HEK293 (cell line): ENCODE measurements around the gene C9orf40.

Experiments used
- CTCF ChIA-PET: fragments of 350-600 bp; formaldehyde crosslinking; extraction: SDS; loops from one replicate; lab custom pipeline; 2021; ENCODE audit warnings: antibody characterized with exemption; lab: Yijun Ruan, JAX
- POLR2A ChIA-PET: fragments of 300-600 bp; formaldehyde crosslinking; extraction: SDS; loops from one replicate; lab custom pipeline; 2020; ENCODE audit warnings: antibody characterized with exemption, inconsistent platforms; lab: Yijun Ruan, JAX
- H3K27ac ChIP-seq: fragments of 200-500 bp; sonication (Bioruptor generic); 2 replicates; pipeline ENCODE4 v1.5.1; 2014; ENCODE audit warnings: low read depth, low read length, control low read depth, inconsistent platforms; ENCODE audit errors: extremely low read depth
- H3K36me3 ChIP-seq, 2 experiments: fragments of 200-500 bp in 1 of 2; sonication (Bioruptor generic) in 1 of 2; 1 replicate in 1 of 2; 2 replicates in 1 of 2; pipeline ENCODE4 v1.5.1; 2014 to 2017; ENCODE audit warnings: inconsistent platforms in 2 of 2, low read length in 2 of 2; ENCODE audit not compliant: control insufficient read depth in 2 of 2, insufficient read depth in 1 of 2
- H3K4me1 ChIP-seq: fragments of 200-500 bp; sonication (Bioruptor generic); 2 replicates; pipeline ENCODE4 v1.5.1; 2014; ENCODE audit warnings: mild to moderate bottlenecking, low read length, inconsistent platforms; ENCODE audit not compliant: control insufficient read depth, insufficient read depth
- H3K4me3 ChIP-seq: 2 replicates; pipeline ENCODE4 v1.5.1; 2011; ENCODE audit warnings: low read depth, mild to moderate bottlenecking, control low read depth, low read length, moderate library complexity
- H3K9me3 ChIP-seq: fragments of 200-500 bp; sonication (Bioruptor generic); 2 replicates; pipeline ENCODE4 v1.5.1; 2014; ENCODE audit warnings: low read depth, low read length, inconsistent platforms; ENCODE audit not compliant: control insufficient read depth, insufficient read depth
- GLI2 ChIP-seq: fragments of 450-650 bp; formaldehyde crosslinking; IDR thresholded peaks from 2 replicates; pipeline ENCODE4; 2017; ENCODE audit warnings: missing biosample characterization, missing genetic modification characterization, low read depth, borderline replicate concordance
- MEIS1 ChIP-seq: sonication (generic); formaldehyde crosslinking; IDR thresholded peaks from 2 replicates; pipeline ENCODE4 v1.8.1; 2022; ENCODE audit warnings: missing genetic modification reagents, mild to moderate bottlenecking, borderline replicate concordance
- ZBTB17 ChIP-seq: fragments of 450-650 bp; formaldehyde crosslinking; IDR thresholded peaks from 2 replicates; pipeline ENCODE4 v1.5.1; 2016; ENCODE audit warnings: missing biosample characterization, missing genetic modification characterization
- ZBTB8A ChIP-seq: fragments of 450-650 bp; formaldehyde crosslinking; IDR thresholded peaks from 2 replicates; pipeline ENCODE4 v1.5.1; 2016; ENCODE audit warnings: missing biosample characterization, missing genetic modification characterization
- ZEB2 ChIP-seq: fragments of 450-650 bp; formaldehyde crosslinking; IDR thresholded peaks from 2 replicates; pipeline ENCODE4 v1.5.1; 2016; ENCODE audit warnings: missing biosample characterization, missing genetic modification characterization
- ZNF133 ChIP-seq: fragments of 450-650 bp; formaldehyde crosslinking; IDR thresholded peaks from 2 replicates; pipeline ENCODE4 v1.5.1; 2016; ENCODE audit warnings: missing biosample characterization, missing genetic modification characterization
- ZNF16 ChIP-seq: fragments of 450-650 bp; formaldehyde crosslinking; IDR thresholded peaks from 2 replicates; pipeline ENCODE4 v1.5.1; 2016; ENCODE audit warnings: low read depth, missing biosample characterization, missing genetic modification characterization
- ZNF169 ChIP-seq: fragments of 450-650 bp; formaldehyde crosslinking; IDR thresholded peaks from 2 replicates; pipeline ENCODE4 v1.5.1; 2016; ENCODE audit warnings: missing biosample characterization, missing genetic modification characterization
- ZNF211 ChIP-seq: fragments of 450-650 bp; formaldehyde crosslinking; IDR thresholded peaks from 2 replicates; pipeline ENCODE4 v1.5.1; 2016; ENCODE audit warnings: low read depth, missing biosample characterization, missing genetic modification characterization
- ZNF221 ChIP-seq: fragments of 450-650 bp; formaldehyde crosslinking; IDR thresholded peaks from 2 replicates; pipeline ENCODE4 v1.5.1; 2017; ENCODE audit warnings: missing biosample characterization, missing genetic modification characterization, borderline replicate concordance
- ZNF239 ChIP-seq: fragments of 450-650 bp; formaldehyde crosslinking; IDR thresholded peaks from 2 replicates; pipeline ENCODE4 v1.5.1; 2016; ENCODE audit warnings: missing biosample characterization, missing genetic modification characterization
- ZNF510 ChIP-seq: fragments of 450-650 bp; formaldehyde crosslinking; IDR thresholded peaks from 2 replicates; pipeline ENCODE4 v1.5.1; 2018; ENCODE audit warnings: mild to moderate bottlenecking, missing genetic modification characterization, missing biosample characterization; ENCODE audit not compliant: insufficient replicate concordance
- ZNF561 ChIP-seq: fragments of 450-650 bp; IDR thresholded peaks from 2 replicates; pipeline ENCODE4 v1.5.1; 2018; ENCODE audit warnings: missing biosample characterization, missing genetic modification characterization, borderline replicate concordance
- ZNF624 ChIP-seq: fragments of 450-650 bp; formaldehyde crosslinking; IDR thresholded peaks from 2 replicates; pipeline ENCODE4 v1.5.1; 2017; ENCODE audit warnings: missing biosample characterization, missing genetic modification characterization
- ZNF639 ChIP-seq: fragments of 450-650 bp; formaldehyde crosslinking; IDR thresholded peaks from 2 replicates; pipeline ENCODE4 v1.5.1; 2016; ENCODE audit warnings: missing biosample characterization, missing genetic modification characterization
- ZNF660 ChIP-seq: fragments of 450-650 bp; IDR thresholded peaks from 2 replicates; pipeline ENCODE4 v1.5.1; 2018; ENCODE audit warnings: missing biosample characterization, mild to moderate bottlenecking, missing genetic modification characterization
- ZNF76 ChIP-seq: fragments of 450-650 bp; formaldehyde crosslinking; IDR thresholded peaks from 2 replicates; pipeline ENCODE4; 2016; ENCODE audit warnings: low read depth, missing biosample characterization, missing genetic modification characterization, borderline replicate concordance
- ZNF768 ChIP-seq: fragments of 450-650 bp; formaldehyde crosslinking; IDR thresholded peaks from 2 replicates; pipeline ENCODE4 v1.5.1; 2018; ENCODE audit warnings: missing biosample characterization, mild to moderate bottlenecking, missing genetic modification characterization
- TF ChIP-seq, protein P1 (sequence below): fragments of 450-650 bp; formaldehyde crosslinking; IDR thresholded peaks from 2 replicates; pipeline ENCODE4 v1.5.1; 2016; ENCODE audit warnings: missing biosample characterization, missing genetic modification characterization
- TF ChIP-seq, protein P2 (sequence below): fragments of 450-650 bp; formaldehyde crosslinking; IDR thresholded peaks from 2 replicates; pipeline ENCODE4 v1.5.1; 2016; ENCODE audit warnings: missing biosample characterization, missing genetic modification characterization

The C9orf40 gene

DNA sequence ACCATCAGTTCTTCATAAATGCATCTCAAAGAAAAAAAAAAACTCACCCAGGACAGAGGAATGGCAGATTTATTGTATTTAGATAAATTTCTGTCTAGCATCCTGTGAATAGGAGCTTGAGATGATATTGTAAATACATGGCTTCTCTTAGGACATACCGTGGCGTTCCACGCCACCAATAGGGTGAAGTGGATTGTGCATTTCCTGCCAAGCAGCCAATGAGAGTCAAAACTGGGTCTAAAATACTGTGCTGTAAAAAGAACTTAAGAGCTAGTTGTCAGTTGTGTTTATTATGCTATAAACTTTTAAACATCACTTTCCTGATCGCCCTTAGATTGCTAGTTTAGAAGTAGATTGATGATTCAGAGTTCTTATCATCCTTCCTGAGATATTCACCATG is 44.0 kb downstream of the C9orf40 start (continued):
- TF ChIP-seq, protein P1, sequence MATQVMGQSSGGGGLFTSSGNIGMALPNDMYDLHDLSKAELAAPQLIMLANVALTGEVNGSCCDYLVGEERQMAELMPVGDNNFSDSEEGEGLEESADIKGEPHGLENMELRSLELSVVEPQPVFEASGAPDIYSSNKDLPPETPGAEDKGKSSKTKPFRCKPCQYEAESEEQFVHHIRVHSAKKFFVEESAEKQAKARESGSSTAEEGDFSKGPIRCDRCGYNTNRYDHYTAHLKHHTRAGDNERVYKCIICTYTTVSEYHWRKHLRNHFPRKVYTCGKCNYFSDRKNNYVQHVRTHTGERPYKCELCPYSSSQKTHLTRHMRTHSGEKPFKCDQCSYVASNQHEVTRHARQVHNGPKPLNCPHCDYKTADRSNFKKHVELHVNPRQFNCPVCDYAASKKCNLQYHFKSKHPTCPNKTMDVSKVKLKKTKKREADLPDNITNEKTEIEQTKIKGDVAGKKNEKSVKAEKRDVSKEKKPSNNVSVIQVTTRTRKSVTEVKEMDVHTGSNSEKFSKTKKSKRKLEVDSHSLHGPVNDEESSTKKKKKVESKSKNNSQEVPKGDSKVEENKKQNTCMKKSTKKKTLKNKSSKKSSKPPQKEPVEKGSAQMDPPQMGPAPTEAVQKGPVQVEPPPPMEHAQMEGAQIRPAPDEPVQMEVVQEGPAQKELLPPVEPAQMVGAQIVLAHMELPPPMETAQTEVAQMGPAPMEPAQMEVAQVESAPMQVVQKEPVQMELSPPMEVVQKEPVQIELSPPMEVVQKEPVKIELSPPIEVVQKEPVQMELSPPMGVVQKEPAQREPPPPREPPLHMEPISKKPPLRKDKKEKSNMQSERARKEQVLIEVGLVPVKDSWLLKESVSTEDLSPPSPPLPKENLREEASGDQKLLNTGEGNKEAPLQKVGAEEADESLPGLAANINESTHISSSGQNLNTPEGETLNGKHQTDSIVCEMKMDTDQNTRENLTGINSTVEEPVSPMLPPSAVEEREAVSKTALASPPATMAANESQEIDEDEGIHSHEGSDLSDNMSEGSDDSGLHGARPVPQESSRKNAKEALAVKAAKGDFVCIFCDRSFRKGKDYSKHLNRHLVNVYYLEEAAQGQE (tag by site-specific recombination), result no peak

DNA sequence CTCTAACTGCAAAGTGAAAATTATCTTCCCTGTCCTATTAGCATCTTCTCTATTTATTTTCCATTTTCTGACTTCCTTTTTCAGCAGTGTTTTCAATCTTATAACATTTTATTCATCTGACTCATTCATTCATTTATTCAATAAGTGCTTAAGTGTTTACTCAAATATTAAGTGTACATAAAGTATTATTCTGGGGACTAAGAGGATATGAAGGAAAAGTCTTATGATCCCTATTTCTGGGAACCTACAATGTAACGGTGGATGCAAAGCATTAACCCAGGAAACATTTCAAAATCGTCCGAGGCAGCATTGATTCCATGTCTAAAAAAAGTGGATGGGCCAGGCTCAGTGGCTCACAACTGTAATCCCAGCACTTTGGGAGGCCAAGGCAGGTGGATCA is 45.6 kb downstream of the C9orf40 start:
- TF ChIP-seq MEIS1 (no peak), ZNF221 (tag by site-specific recombination) (no peak), ZNF660 (tag by site-specific recombination) (no peak), ZNF768 (no peak), ZNF211 (tag by site-specific recombination) (no peak), ZNF639 (tag by site-specific recombination) (no peak), ZNF624 (tag by site-specific recombination) (no peak), ZNF16 (tag by site-specific recombination) (no peak), ZNF510 (tag by site-specific recombination) (no peak), ZNF133 (tag by site-specific recombination) (no peak), ZNF169 (tag by site-specific recombination) (no peak), ZNF239 (tag by site-specific recombination) (no peak), ZNF76 (tag by site-specific recombination) (no peak), ZNF561 (tag by site-specific recombination) (no peak), ZBTB17 (tag by site-specific recombination) (no peak), ZEB2 (tag by site-specific recombination) (no peak), ZBTB8A (tag by site-specific recombination) (no peak), GLI2 (no peak)
- TF ChIP-seq, protein P2, sequence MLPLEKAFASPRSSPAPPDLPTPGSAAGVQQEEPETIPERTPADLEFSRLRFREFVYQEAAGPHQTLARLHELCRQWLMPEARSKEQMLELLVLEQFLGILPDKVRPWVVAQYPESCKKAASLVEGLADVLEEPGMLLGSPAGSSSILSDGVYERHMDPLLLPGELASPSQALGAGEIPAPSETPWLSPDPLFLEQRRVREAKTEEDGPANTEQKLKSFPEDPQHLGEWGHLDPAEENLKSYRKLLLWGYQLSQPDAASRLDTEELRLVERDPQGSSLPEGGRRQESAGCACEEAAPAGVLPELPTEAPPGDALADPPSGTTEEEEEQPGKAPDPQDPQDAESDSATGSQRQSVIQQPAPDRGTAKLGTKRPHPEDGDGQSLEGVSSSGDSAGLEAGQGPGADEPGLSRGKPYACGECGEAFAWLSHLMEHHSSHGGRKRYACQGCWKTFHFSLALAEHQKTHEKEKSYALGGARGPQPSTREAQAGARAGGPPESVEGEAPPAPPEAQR (tag by site-specific recombination), result no peak
- H3K9me3 ChIP-seq, result no peaks in the 10 kb centered on the region
- no peaks in the 10 kb centered on the region for H3K4me1 ChIP-seq
- no peak overlapping the region for H3K27ac ChIP-seq
- H3K4me3 ChIP-seq, result no peak overlapping the region
- H3K36me3 ChIP-seq, result no peaks in the 10 kb centered on the region
- ChIA-PET CTCF (interaction anchor here (0.5 kb wide), 1 partner anchor 35 kb away, joined by 3 read pairs; no protein-coding TSS in a partner anchor), POLR2A (no interaction called here)
